Ureter (tissue), 1 donor: ENCODE data around the gene CCL20. TPM values are rescaled to one million over a fixed set of nuclear protein-coding genes. Genes with fewer than 3 reads are reported as not detected.

Experiments
- DNase-seq: peaks from one replicate; pipeline ENCODE4 v3.0.0-alpha.2; 2020; ENCODE audit warnings: low spot score
- total RNA-seq: library from RNA; stranded (reverse); gene quantifications from one replicate; pipeline ENCODE4 v1.2.4, GENCODE V29; 2023
- donor health status: DM: yes; HTN: yes; CAD: no.

Gene CCL20
- total RNA-seq, 1 donor from 2014 or later: 2.3 TPM

DNA sequence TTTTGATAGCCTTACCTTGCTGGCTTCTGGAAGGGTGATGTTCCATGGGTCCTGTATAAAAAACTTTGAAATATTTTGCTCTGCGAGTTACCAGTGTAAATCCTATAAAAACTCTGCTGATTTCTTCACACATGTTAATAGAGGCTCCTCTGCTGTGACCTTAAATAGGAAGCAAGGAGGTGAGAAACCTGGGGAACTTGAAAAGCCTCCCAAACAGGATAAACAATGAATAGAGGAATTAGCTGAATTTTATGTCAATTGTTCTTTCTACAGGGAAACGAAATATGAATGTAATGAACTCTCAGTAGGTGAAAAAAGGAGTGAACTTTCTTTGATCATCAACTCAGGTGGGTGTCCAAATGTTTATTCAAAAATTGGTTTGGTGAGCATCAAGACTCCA, 10.8 kb upstream of the CCL20 start:
- no peak for DNase-seq

DNA sequence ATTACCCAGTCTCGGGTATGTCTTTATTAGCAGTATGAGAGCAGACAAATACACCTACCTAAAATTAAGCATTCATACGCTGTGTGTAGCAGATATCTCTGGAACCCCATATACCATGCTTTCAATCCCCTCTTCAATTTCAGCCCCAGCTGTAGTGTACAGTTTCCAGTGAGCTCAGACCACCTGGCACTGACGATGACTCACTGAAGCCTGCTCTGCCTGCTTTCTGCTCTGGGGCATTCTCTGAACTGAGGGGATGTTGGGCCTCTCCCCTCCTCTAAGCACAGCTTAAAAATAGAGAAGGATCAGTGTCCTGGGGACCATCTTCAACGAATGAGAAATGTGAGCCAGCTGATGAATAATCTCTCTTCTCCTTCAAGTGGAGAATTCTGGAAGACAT, 8.7 kb upstream of the CCL20 start:
- DNase-seq: no peak

DNA sequence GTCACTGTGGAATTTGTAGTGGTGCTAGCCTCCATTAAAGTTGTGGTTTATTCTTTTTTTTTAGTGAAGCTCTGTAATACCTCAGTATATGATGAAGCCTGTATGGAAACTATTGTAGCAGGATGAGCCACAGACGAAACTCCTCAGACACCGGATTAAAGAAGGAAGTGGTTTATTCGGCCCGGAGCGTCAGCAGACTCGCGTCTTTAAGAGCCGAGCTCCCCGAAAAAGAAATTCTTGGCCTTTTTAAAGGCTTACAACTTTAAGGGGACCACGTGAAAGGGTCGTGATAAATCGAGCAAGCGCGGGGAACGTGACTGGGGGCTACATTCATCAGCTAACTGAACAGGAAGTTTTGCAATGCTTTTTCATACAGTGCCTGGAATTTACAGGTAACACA, 8.1 kb upstream of the CCL20 start:
- DNase-seq: no peak

DNA sequence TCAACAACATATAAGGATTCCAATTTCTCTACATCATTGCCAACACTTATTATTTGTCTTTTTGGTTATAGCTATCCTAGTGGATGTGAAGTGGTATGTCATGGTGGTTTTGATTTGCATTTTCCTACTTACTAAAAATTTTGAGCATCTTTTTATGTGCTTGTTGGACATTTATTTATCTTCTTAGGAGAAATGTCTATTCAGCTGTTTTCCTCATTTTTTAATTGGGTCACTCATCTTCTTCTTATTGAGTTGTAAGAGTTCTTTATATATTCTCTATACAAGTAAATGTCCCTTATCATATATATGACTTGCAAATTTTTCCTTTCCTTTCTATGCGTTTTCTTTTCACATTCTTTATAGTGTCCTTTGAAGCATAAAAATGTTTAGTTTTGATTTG, 4.7 kb upstream of the CCL20 start:
- no peak for DNase-seq

DNA sequence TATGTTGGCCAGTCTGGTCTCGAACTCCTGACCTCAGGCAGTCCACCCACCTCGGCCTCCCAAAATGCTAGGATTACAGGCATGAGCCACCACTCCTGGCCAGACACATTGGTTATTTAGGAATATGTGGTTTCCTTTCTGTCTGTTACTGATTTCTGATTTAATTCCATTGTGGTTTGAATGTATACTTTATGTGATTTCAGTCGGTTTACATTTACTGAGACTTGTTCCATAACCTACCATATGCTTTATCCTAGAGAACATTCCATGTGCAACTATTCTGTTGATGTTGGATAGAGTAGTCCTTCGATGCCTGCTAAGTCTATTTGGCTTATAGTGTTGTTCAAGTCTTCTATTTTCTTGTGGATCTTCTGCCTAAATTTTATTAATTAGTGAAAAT, 1.6 kb upstream of the CCL20 start:
- DNase-seq: no peak

DNA sequence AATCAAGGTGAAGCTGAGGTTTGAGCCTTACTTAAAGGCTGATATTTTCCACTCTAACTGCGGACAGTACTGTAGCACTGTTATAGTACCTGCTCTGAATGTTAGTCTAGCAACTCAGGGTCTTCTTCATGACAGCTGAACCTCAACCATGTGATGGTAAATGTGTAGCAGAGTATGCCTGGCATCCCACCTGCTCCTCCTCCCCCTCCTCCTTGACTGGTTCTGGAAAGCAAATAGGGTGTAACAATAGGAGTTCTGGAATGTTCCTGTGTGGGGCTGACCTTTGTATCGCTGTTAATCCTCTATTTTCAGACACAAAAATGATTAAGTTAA, 447 bp upstream of the CCL20 start:
- DNase-seq: no peak

DNA sequence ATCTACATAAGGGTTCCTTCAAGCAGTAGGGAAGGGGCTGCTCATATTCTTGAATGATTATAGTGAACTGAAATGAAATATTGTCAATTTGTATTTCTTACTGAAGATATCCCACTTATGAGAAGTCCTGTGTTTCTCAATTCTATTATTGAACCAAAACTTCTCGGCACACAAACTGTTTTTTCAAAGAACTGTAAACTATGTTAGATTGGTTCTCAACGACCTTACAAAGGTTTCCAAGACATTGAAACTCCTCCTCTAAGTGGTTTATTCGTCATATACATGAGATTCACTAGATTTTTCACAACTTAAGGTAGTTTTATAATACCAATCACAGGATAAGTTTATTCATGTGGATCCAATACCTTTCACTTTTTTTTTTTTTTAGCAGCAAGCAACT, 1.4 kb downstream of the CCL20 start:
- DNase-seq: no peak

DNA sequence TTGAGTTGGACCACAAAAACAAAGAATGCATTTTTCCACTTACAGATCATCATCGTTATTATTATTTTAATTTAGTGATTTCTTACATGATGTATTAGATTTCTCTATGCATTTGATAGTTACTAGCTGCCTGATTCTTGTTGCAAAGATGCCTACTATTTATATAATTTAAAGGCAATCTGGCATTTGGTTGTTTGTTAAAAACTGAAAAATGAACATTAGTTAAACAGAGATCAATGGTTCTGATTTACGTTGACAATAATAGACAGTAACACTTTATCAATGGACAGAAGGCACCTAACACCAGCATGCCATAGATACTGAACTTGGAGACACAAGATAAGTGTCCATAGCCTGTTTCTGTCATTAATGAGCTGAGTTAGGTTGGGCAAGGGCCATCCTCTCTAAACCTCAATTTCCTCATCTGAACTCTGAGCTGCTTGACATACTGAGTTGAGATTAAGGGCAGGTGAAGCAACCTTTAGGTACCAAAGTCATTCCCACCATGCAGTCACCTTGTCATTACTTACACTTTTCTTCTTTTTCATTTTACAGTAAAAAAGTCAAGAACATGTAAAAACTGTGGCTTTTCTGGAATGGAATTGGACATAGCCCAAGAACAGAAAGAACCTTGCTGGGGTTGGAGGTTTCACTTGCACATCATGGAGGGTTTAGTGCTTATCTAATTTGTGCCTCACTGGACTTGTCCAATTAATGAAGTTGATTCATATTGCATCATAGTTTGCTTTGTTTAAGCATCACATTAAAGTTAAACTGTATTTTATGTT, 3.1 kb downstream of the CCL20 start:
- DNase-seq: no peak

DNA sequence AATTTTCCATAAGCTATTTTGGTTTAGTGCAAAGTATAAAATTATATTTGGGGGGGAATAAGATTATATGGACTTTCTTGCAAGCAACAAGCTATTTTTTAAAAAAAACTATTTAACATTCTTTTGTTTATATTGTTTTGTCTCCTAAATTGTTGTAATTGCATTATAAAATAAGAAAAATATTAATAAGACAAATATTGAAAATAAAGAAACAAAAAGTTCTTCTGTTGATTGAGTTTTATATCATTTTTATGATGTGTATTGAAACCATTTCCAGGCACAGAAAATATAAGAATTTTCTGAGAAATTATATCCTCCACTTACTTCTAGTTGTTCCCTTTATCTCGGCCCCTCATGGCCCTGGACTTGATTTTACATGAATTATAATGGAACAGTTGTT, 3.7 kb downstream of the CCL20 start:
- DNase-seq: no peak

DNA sequence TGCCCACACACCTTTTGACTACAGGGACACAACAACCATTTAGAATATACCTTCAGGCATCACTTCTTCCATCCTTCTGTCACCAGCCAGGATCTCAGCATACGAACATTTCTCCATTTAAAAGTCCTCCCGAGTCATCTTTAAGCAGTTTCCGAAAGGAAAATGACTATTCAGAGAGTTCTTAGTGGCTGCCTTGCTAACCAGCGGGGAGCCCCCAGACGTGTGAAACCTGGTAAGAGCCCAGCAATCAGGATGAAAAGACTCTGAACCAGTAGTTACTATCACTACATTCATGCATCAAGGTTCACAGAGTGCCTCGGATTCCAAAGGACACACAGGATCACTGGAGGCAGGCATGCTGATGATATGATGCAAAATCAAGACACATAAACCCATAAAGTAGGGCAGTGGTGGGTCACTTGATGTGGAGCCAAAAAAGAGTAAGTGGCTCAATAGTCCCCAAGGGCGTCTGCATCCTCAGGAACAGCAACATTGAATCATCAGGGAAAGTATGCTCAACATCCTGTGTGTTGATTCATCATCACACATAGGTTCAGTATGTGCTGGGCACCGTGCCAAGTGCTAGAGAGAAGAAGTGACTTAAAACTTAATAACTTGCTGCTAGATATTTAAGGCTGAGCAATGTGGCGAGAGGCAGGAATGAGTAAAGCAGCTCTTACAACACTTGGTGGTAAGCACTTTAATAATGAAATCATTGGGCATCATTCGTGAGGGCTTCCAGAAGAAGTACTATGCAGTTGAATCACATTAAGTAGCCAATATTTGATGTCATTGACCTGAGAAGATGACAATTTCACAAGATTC, 4.4 kb downstream of the CCL20 start:
- peak; percentile 93 for DNase-seq

DNA sequence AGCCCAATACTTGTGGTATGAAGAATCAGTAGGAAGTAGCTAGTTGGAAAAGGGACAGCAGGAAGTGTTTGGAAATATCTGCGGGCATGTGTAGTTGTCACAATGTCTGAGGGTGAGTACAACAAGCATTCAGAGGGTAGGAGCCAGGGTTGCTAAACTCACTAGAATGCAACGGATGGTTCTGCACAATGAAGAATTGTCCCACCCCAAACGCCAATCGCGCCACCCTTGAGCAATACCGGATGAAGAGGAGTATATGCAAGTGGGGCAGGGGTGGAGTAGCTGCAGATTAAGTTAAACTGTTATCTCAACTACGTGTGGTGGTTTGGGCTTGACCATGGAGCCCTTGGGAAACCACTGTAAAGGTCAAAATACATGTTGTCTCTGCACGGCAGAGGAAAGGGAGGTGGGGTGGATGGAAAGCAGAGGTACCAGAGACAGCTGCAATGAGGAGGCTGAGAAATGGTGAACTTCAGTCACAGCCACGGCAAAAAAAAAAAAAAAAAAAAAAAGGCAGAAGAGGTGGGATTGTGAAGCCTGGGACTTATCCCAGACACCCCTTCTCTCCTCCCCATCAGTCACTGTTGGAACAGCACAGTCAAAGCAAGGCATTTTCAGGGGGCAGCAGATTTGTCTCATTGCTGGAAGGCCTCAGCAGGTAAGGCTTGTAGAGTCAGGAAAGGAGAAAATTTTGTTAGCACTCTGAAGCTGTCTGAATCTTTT, 5.2 kb downstream of the CCL20 start:
- no peak for DNase-seq

DNA sequence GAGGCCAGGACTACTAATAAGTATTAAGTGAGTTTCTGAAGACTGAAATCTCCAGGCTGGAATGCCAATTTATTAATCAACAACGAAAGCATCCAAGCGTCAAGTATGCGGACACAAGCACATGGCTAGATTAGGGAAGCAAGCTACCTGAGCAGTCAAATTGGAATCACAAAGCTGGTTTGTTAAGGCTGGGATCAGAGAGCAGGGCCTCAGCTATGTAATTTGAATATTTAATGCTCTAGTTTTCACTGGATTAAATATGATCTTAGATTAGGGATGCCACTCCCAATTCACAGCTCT, 5.7 kb downstream of the CCL20 start:
- no peak for DNase-seq

DNA sequence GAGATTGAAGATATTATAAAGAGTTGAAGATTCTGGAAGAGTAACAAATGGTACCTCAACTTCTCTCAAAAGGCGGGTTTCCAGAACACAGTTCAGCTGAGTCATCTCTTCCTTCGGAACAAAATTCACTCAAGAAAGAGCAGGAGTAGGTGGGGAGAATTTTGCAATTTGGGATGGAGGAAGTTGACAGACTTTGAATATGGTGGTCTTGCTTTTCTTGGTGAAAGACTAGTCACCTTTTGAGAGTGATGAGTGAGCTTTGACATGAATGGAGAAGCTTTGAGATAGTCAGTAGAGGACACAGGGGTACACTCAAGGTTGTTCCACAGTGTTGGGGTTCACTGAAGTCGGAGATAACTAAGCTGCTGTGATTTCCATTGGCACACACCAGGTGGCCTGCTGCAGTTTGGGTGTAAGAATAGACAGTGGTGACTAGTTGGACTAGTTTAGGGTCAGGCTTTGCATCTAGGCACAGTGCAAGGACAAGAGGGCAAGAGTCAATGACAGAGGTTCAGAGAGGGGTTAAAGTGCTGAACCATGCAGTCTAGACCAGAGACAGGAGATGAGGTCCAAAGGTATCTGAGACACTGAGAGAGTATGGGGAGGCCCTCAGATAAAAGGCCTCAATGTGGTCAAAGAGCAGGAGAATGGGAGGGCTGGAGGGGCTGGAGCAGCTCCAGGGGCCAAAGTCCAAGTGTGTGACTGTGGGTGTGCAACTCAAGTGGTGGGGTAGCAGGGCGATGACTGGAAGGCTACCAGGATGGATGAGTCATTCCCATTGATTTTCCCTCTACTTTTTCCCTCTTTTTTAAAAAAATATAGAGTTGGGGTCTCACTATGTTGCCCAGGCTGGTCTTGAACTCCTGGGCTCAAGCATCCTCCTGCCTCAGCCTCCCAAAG, 7.7 kb downstream of the CCL20 start:
- DNase-seq: no peak

DNA sequence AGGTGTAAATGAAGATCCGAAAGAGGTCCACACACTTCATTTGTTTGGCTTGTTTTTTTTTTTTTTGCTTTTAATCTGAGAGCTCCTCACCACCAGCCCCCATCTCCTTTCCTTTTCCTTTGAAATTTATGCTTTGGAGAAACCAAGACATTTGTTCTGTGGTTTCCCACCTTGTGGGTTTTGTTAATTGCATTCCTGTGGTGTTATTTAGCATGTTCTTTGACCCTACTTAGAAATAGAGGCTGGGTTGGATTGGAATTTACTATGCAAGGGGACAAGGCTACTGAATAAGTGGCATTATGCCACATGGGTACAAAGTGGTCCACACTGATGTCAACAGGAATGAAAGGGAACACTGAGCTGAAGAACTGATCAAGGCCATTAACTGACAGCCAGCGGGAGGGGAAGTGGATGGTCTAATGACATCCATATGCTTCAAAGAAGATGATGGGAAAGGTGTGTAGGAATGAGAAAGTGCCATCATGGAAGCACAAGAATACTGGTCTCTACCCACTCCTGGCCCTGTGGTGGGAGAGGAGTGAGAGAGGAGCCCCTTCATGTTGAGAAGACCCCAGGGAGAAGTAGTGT, 8.9 kb downstream of the CCL20 start:
- no peak for DNase-seq

DNA sequence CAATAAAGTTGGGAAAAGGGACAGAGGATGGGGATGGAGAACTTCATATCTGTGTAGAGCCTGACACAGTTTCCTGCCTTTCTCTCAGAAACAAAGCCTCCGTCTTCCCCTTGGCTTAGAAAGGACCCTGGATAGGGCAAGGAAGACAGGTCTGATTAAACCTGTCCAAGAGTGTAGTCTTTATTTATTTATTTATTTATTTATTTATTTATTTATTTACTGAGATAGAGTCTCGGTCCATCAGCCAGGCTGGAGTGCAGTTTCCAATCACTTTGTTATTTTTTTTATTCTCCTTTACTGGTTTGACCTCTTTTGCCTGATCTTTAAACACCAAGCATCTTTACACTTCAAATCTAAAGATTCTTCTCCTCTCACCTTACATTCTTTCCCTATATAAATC, 10.3 kb downstream of the CCL20 start:
- DNase-seq: no peak

DNA sequence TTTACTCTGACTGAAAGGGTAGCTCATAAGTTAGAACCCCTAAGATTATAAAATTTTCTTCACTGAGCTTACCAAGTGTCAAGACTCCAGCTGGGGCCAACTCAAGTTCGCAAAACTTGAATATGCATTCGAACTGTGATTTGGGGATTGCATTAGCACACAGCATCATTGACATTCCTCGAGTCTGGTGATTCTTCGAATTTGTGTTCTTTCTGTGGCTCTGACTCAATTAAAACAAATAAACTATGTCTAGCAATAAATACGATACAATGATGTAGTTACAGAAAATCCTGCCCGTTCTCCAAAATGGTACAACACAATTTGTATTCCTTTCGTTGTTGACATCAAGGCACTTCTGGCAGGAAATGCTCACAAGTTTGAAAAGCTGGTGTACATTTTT, 11.1 kb downstream of the CCL20 start:
- DNase-seq: no peak

DNA sequence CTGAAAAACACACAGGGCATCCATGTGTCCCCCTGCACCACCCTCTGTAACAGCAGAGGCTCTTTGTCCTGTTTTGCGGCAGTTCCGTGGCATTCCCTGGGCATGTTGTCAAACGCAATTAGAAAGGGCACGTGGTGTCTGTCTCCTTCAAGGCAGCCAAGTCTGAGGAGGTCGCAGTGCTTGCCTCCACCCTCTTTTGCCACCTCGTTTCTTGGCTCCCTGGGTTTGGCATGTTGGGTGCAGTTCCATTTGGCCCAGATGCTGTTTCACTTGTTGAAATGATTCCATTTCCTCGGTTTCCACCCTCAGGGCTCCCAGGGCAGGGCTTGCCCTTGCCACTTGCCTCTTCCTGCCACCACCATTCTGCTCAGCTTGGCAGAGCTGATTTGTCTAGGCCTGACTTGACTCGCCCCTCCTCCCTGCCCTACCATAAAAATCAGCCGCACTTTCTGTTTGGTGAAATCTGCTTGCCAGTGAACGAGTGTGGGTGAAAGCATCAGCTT, 12.4 kb downstream of the CCL20 start:
- DNase-seq: peak; percentile 52

DNA sequence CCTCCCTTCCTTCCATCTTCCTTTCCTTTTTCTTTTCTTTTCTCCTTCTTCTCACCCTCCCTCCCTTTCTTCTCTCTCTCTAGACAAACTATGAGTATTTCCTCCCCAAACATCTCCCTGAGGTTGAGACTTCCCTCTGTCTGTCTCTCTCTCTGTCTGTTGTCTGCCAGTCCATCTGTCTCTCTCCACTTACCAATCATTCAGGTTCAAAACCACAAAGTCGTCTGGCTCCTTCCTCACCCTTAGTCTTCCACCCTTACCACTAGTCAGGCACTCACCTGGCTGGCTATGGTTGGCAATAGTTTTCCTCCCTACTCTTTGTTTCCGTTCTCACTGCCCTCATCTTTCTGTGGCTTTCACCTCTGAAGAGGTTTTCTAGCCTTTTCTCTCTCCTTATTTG, 12.9 kb downstream of the CCL20 start:
- DNase-seq: no peak

DNA sequence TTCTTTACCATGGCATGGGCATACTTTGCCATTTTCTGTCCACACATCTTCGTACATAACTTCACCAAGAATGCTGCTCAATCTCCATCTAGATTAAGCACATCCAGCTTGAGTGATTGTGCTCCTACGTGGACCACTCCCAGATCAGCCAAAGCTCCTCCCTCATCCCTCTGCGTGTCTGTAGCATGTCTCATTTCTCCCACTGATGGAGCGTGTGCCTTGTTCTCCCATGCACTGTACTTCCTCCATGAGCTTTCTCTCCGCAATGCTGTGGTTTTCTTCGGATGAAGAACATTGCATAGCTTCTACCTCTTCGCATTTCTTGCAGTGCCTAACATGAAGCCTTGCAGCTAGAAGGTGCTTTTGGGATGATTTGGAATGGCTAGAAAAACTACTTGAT, 13.5 kb downstream of the CCL20 start:
- DNase-seq: no peak

DNA sequence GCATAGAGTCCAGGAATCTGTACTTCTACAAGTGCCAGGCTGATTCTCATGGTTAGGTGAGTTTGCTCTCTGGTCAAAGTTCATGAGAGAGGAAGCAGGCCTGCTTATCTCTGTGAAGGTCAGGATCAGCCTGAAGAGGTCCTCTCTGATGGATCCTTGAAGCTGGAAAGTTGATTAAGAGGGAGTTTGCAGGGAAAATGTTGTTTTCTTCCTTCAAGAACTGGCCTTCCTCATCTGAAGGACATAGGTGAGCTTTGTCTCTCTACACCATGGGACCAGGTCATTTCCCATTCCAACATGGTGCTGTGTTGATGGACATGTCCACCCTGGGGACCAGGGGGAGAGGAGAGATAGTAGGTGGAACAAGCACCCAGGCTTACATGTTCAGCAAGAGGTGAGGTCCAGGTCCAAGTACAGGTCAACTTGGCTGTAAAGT, 14.9 kb downstream of the CCL20 start:
- no peak for DNase-seq

DNA sequence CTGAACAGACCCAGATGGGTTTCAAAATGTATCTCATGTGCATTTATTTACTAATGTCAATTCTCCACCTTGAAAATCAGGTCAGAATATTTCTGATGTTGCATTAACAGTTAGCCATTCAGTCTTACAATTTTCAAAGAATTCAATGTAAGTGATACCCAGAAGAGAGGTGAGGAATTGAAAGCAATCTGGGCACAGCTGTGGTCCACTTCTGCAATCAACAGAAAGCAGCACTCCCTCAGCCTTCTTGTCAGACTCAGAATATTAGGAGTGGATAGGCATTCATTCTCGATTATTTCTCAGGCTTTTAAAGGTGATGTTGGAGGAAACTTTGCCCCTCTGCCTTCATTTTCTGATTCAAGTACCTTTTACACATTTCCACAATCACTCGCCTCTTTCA, 15.7 kb downstream of the CCL20 start:
- no peak for DNase-seq
